ENCODE measurements around the gene BCDIN3D. TPM values are rescaled to one million over a fixed set of nuclear protein-coding genes. Genes with fewer than 3 reads are reported as not detected.

Gene BCDIN3D
- total and polyA plus RNA-seq, 10 of the 15 experiments (the other 5 are each of a cell fraction or from before 2014, with no cell fraction given): 3.7 to 7.2 (median 6.4) TPM

DNA sequence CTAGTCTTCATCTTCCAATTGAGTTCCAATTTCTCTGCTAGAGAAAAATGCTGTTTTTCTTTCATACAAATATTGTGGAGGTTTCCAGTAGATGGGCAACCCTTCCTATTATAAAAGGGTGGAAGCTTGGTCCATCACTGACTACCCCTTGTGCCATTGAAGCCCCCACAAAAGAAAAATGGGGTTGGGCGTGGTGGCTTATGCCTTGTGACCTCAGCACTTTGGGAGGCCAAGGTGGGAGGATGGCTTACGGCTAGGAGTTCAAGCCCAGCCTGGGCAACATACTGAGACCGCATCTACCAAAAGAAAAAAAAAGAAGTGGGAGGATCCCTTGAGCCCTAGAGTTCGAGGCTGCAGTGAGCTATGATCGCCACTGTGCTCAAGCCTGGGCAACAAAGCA is 37.5 kb downstream of the BCDIN3D start (continued):
- TF ChIP-seq, protein P1, sequence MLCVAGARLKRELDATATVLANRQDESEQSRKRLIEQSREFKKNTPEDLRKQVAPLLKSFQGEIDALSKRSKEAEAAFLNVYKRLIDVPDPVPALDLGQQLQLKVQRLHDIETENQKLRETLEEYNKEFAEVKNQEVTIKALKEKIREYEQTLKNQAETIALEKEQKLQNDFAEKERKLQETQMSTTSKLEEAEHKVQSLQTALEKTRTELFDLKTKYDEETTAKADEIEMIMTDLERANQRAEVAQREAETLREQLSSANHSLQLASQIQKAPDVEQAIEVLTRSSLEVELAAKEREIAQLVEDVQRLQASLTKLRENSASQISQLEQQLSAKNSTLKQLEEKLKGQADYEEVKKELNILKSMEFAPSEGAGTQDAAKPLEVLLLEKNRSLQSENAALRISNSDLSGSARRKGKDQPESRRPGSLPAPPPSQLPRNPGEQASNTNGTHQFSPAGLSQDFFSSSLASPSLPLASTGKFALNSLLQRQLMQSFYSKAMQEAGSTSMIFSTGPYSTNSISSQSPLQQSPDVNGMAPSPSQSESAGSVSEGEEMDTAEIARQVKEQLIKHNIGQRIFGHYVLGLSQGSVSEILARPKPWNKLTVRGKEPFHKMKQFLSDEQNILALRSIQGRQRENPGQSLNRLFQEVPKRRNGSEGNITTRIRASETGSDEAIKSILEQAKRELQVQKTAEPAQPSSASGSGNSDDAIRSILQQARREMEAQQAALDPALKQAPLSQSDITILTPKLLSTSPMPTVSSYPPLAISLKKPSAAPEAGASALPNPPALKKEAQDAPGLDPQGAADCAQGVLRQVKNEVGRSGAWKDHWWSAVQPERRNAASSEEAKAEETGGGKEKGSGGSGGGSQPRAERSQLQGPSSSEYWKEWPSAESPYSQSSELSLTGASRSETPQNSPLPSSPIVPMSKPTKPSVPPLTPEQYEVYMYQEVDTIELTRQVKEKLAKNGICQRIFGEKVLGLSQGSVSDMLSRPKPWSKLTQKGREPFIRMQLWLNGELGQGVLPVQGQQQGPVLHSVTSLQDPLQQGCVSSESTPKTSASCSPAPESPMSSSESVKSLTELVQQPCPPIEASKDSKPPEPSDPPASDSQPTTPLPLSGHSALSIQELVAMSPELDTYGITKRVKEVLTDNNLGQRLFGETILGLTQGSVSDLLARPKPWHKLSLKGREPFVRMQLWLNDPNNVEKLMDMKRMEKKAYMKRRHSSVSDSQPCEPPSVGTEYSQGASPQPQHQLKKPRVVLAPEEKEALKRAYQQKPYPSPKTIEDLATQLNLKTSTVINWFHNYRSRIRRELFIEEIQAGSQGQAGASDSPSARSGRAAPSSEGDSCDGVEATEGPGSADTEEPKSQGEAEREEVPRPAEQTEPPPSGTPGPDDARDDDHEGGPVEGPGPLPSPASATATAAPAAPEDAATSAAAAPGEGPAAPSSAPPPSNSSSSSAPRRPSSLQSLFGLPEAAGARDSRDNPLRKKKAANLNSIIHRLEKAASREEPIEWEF (IDR thresholded peaks at IDR 0.05; ENCODE audit: insufficient replicate concordance, low read depth, low read length): no peak
- no peak for TF ChIP-seq NFYB (IDR thresholded peaks at IDR 0.05; ENCODE audit: insufficient read depth, low read depth, low read length)
- no peak for TF ChIP-seq CREB1 (IDR thresholded peaks at IDR 0.05; ENCODE audit: low read depth)
- no peak for TF ChIP-seq BMI1 (IDR thresholded peaks at IDR 0.05; ENCODE audit: borderline replicate concordance)
- TF ChIP-seq BACH1 (IDR thresholded peaks at IDR 0.05; ENCODE audit: borderline replicate concordance): no peak
- no peak for TF ChIP-seq CBFB (IDR thresholded peaks at IDR 0.05; ENCODE audit: low read depth)
- TF ChIP-seq BRCA1 (IDR thresholded peaks at IDR 0.05; ENCODE audit: low read depth, low read length): no peak
- no peak for TF ChIP-seq SMARCA5 (IDR thresholded peaks at IDR 0.05)
- no peak for TF ChIP-seq NFIC (IDR thresholded peaks at IDR 0.05; ENCODE audit: low read depth, low read length)
- TF ChIP-seq RBBP5 (conservative IDR thresholded peaks at IDR 0.05): no peak
- no peak for TF ChIP-seq ATF2 (IDR thresholded peaks at IDR 0.05; ENCODE audit: low read length)
- no peak for TF ChIP-seq ZNF592 (IDR thresholded peaks at IDR 0.05)
